GDM1 (cell line): Measurements from ENCODE around the gene ATP2C1.
"Not testable (repeated sequence)": the region's sequence is repeated elsewhere in the genome, so short reads cannot be mapped to it uniquely, and the experiment has no call there.

Experiments
- DNase-seq: peaks from one replicate; lab custom pipeline; 2025; lab: John Stamatoyannopoulos, UW

Gene ATP2C1

GRCh38 chr3:130893376-130894129, at the start of gene ATP2C1:
TSS of gene ATP2C1 (plus strand) at chr3:130894084. CDS start at chr3:130894770, 686 bp downstream.
- DNase-seq = peak; percentile 92

GRCh38 chr3:130844462-130844861, 49.4 kb upstream of the ATP2C1 start:
- DNase-seq = no peak

- no peak for DNase-seq
These were observed 47.7 kb upstream of the ATP2C1 start for GRCh38 chr3:130846181-130846580.

GRCh38 chr3:130849091-130849552, 44.8 kb upstream of the ATP2C1 start:
- DNase-seq = peak; percentile 24

GRCh38 chr3:130850044-130850797, 43.7 kb upstream of the ATP2C1 start:
- DNase-seq = peak; percentile 91

- no peak for DNase-seq
These were observed 43.0 kb upstream of the ATP2C1 start for GRCh38 chr3:130850843-130851242.

GRCh38 chr3:130851277-130851676, 42.6 kb upstream of the ATP2C1 start:
- no peak for DNase-seq

GRCh38 chr3:130853581-130853980, 40.3 kb upstream of the ATP2C1 start:
- DNase-seq = no peak

GRCh38 chr3:130854208-130854864, 39.5 kb upstream of the ATP2C1 start:
- DNase-seq = no peak

- DNase-seq = peak; percentile 31
These were observed 36.4 kb upstream of the ATP2C1 start for GRCh38 chr3:130857336-130858026.

- not testable (repeated sequence) for DNase-seq
These were observed 31.8 kb upstream of the ATP2C1 start for GRCh38 chr3:130862130-130862529.

GRCh38 chr3:130865489-130865888, 28.4 kb upstream of the ATP2C1 start:
- no peak for DNase-seq

GRCh38 chr3:130866327-130866726, 27.6 kb upstream of the ATP2C1 start:
- DNase-seq = no peak

- no peak for DNase-seq
These were observed 23.5 kb upstream of the ATP2C1 start for GRCh38 chr3:130870423-130870822.

- no peak for DNase-seq
These were observed 17.3 kb upstream of the ATP2C1 start for GRCh38 chr3:130876594-130876993.

GRCh38 chr3:130878464-130878863, 15.4 kb upstream of the ATP2C1 start:
- DNase-seq = no peak

- DNase-seq = no peak
These were observed 4.4 kb upstream of the ATP2C1 start for GRCh38 chr3:130889416-130889946.

GRCh38 chr3:130892759-130893375, 1.0 kb upstream of the ATP2C1 start:
- peak; percentile 60 for DNase-seq

- DNase-seq = no peak
These were observed 474 bp downstream of the ATP2C1 start for GRCh38 chr3:130894130-130894985.

GRCh38 chr3:130894986-130895280, 1.0 kb downstream of the ATP2C1 start:
- DNase-seq = no peak
